ENCODE data around the gene HECTD4. TPM values are rescaled to one million over a fixed set of nuclear protein-coding genes. Genes with fewer than 3 reads are reported as not detected.

Gene HECTD4
- total and polyA plus RNA-seq, 9 of the 15 experiments (the other 6 are each of a cell fraction or from before 2014, with no cell fraction given) = 3.5 to 33.3 (median 13.5) TPM

GRCh38 chr12:112401054-112401453 is 18.8 kb upstream of the HECTD4 start:
- Histone ChIP-seq H3K9ac (ENCODE audit: insufficient read depth in 1 of 2, low read depth in 2 of 2, low read length in 2 of 2) (no peak overlapping the region), H3K9me1 (ENCODE audit: control insufficient read depth, insufficient read depth, low read length) (no peaks in the 10 kb centered on the region), H3K79me2 (ENCODE audit: control insufficient read depth, insufficient read depth, low read length) (peaks cover 2% of the 10 kb centered on the region; the same call in 1 of the 3 replicates), H3K36me3 (ENCODE audit: control insufficient read depth, insufficient read depth, low read length) (peaks cover 21% of the 10 kb centered on the region), H2AFZ (ENCODE audit: low read depth, low read length) (no peak overlapping the region), H3K9me3 (replicated peaks; ENCODE audit: control insufficient read depth, insufficient read depth, low read depth, low read length) (no peaks in the 10 kb centered on the region), H3K4me2 (ENCODE audit: insufficient read depth, low read length) (no peak overlapping the region), H3K4me3 (no peak overlapping the region), H3K27me3 (ENCODE audit: control insufficient read depth in 2 of 2, insufficient read depth in 2 of 2, low read length in 2 of 2) (no peaks in the 10 kb centered on the region), H3K4me1 (replicated peaks in 1 of 2; ENCODE audit: control insufficient read depth in 2 of 2, insufficient read depth in 2 of 2, low read length in 2 of 2) (no peaks in the 10 kb centered on the region; a peak in 1 of 5 replicates), H3K27ac (ENCODE audit: extremely low read depth, low read depth, low read length) (no peak overlapping the region), H4K20me1 (replicated peaks; ENCODE audit: control insufficient read depth, insufficient read depth, low read length) (peaks cover 13% of the 10 kb centered on the region)
- no peak for TF ChIP-seq ZBTB33 (CRISPR knock-in tag; IDR thresholded peaks at IDR 0.05)
- no peak for TF ChIP-seq ZNF609 (CRISPR knock-in tag; IDR thresholded peaks at IDR 0.05; ENCODE audit: borderline replicate concordance)
- DNase-seq (ENCODE audit: extremely low read depth in 1 of 4, low spot score in 3 of 4) = no peak
- no peak for FAIRE-seq
- ChIA-PET POLR2A (interaction anchor here (0.6 to 1.2 kb wide), 3 partner anchors 18 to 233 kb away, joined by 3 read pairs; partner anchors contain the start of gene PTPN11), CTCF (ENCODE audit: low intra/inter-chr PET ratio) (no interaction called here)
- no TSS peak for BruUV-seq (replicated peaks)
- WGBS (ENCODE audit: insufficient coverage, low coverage, missing lambda C conversion rate) = 57% methylated on average over 5 of the region's 5 CpGs
- ATAC-seq = no peak
- intact Hi-C loops (cut with micrococcal nuclease) = loop anchor here (10.0 kb wide), 1 partner anchor 556 kb away; the partner anchor contains the start of gene MAPKAPK5
- in situ Hi-C loops (cut with MboI) = no loop called here

All from K562 (cell line).